ENCODE results near the gene SERPINB5. TPM values are rescaled to one million over a fixed set of nuclear protein-coding genes. Genes with fewer than 3 reads are reported as not detected.

Gene SERPINB5
- total RNA-seq, 2 donors from 2014 or later = not detected

DNA sequence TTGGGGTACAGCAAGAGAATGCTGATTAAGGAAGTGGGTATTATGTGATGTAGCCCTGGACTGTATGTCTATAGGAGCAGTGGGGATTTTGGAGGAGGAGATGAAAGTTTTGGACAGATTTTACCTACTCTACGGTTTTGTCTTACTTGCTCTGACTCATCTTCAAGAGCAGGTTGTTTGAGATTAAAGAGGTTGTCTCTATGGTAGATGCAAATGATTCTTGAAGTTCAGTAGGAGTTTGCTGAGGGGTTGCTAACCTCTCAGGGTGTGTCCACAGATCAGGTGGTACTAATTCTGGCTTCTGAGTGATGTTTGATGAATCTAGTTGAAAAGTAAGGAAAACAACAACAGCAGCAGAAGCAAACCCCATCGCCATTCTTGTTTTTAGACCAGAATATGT, 55.7 kb downstream of the SERPINB5 start:
- Histone ChIP-seq H3K27me3 (no peaks in the 10 kb centered on the region), H3K4me3 (no peak overlapping the region), H3K36me3 (no peaks in the 10 kb centered on the region), H3K9me3 (no peaks in the 10 kb centered on the region), H3K27ac (no peak overlapping the region), H3K4me1 (no peaks in the 10 kb centered on the region)
- TF ChIP-seq, protein P1, sequence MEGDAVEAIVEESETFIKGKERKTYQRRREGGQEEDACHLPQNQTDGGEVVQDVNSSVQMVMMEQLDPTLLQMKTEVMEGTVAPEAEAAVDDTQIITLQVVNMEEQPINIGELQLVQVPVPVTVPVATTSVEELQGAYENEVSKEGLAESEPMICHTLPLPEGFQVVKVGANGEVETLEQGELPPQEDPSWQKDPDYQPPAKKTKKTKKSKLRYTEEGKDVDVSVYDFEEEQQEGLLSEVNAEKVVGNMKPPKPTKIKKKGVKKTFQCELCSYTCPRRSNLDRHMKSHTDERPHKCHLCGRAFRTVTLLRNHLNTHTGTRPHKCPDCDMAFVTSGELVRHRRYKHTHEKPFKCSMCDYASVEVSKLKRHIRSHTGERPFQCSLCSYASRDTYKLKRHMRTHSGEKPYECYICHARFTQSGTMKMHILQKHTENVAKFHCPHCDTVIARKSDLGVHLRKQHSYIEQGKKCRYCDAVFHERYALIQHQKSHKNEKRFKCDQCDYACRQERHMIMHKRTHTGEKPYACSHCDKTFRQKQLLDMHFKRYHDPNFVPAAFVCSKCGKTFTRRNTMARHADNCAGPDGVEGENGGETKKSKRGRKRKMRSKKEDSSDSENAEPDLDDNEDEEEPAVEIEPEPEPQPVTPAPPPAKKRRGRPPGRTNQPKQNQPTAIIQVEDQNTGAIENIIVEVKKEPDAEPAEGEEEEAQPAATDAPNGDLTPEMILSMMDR (IDR thresholded peaks at IDR 0.05) = no peak
- DNase-seq (ENCODE audit: low spot score) = no peak

DNA sequence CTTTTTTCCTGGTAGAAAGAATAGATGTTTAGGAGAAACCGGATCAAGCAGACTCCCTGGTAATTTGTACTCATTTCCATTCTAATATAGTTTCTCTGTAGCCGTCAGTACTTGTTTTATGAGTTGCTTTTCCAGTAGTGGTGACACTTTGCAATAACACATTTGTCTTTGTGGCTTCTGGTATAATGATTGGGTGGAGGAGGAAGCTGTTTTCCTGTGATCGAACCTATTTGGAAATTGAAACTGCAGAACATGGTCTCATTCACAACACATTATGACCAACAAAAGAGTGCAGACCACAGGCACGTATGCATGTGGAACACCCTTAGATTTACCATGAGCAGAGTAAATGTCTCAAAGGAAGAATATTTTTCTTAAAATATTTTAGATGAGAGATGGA, 57.9 kb downstream of the SERPINB5 start:
- no peak overlapping the region for H3K27ac ChIP-seq
- no peak for DNase-seq (ENCODE audit: low spot score)
- H3K4me1 ChIP-seq = no peaks in the 10 kb centered on the region
- no peaks in the 10 kb centered on the region for H3K36me3 ChIP-seq
- H3K4me3 ChIP-seq = no peak overlapping the region
- TF ChIP-seq, protein P1 (IDR thresholded peaks at IDR 0.05) = no peak
- no peaks in the 10 kb centered on the region for H3K27me3 ChIP-seq
- H3K9me3 ChIP-seq = no peaks in the 10 kb centered on the region

DNA sequence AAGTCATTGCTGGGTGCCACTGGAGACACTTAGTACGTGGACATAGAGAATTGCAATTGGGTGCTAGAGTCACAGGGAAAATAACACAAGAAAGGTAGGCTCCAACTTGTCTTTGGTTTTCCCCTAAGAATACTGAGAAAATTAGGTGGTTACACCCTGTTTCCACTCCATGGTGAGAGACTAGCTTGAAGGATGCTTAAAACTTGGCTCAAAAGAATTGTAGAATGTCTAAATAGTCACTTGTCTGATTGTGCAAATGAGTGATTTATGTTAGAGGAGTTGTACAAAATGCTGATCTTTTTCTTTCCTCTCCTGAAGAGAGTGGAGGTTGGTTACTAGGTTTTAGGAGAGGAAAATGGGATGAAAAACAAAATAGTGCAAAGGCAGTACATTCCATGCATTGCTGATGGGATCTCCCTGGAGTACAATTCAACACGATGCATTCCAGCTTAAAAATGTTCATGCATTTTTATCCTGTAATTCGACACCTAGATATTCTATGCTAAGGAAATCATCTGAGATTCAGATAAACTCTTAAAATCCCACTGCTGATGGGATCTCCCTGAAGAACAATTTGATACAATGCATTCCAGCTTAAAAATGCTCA, 63.2 kb downstream of the SERPINB5 start:
- TF ChIP-seq, protein P1 (IDR thresholded peaks at IDR 0.05) = no peak
- Histone ChIP-seq H3K4me1 (no peaks in the 10 kb centered on the region), H3K27me3 (no peaks in the 10 kb centered on the region), H3K4me3 (no peak overlapping the region), H3K9me3 (no peaks in the 10 kb centered on the region), H3K27ac (no peak overlapping the region), H3K36me3 (no peaks in the 10 kb centered on the region)
- no peak for DNase-seq (ENCODE audit: low spot score)

DNA sequence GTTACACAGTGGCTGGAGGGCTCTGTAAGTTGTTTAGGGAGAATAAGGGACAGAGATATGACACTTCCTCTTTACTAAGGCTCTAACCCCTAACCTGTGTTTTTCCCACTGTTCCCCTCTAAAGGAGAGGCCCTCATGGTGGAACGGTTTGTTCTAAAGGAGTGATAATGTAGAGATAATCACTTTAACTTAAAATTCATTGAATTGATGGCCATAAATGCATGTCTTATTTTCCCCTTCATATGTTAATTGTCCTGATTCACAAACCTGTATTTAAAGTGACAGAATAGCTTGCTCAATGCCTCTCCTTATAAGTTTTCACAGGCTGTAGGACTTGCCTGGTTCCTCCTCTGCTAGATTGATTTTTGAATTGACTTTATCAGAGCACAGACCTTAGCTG, 65.3 kb downstream of the SERPINB5 start, which contains the start of gene SERPINB12:
Gene SERPINB12, plus strand, starts transcription at position 301 of the 400 bp plus-strand sequence. CDS start 13,791 bp downstream, outside the sequence.
- Histone ChIP-seq H3K27me3 (no peaks in the 10 kb centered on the region), H3K36me3 (no peaks in the 10 kb centered on the region), H3K27ac (no peak within 1 kb of the TSS), H3K4me3 (no peak within 1 kb of the TSS), H3K9me3 (no peaks in the 10 kb centered on the region), H3K4me1 (no peaks in the 10 kb centered on the region)
- DNase-seq (ENCODE audit: low spot score) = no peak
- TF ChIP-seq, protein P1 (IDR thresholded peaks at IDR 0.05) = no peak

DNA sequence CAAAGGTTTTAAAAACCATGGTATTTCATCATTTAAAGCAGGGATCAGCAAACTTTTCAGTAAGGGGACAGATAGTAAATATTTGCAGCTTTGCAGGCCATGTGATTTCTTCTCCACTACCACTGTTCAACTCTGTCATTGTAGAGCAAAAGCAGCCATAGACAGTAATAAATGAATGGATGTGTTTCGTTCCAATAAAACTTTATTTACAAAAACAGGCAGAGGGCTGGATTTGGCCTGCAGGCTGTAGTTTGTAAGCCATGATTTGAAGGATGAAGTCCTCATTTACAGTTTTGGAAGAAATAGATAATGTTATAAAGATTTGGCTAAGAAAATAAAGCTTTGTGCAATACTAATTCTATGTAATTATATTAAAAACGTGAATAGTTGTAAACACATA, 67.3 kb downstream of the SERPINB5 start:
- Histone ChIP-seq H3K9me3 (no peaks in the 10 kb centered on the region), H3K4me3 (no peak overlapping the region), H3K4me1 (no peaks in the 10 kb centered on the region), H3K36me3 (no peaks in the 10 kb centered on the region), H3K27me3 (no peaks in the 10 kb centered on the region), H3K27ac (no peak overlapping the region)
- TF ChIP-seq, protein P1 (IDR thresholded peaks at IDR 0.05) = no peak
- DNase-seq (ENCODE audit: low spot score) = no peak

DNA sequence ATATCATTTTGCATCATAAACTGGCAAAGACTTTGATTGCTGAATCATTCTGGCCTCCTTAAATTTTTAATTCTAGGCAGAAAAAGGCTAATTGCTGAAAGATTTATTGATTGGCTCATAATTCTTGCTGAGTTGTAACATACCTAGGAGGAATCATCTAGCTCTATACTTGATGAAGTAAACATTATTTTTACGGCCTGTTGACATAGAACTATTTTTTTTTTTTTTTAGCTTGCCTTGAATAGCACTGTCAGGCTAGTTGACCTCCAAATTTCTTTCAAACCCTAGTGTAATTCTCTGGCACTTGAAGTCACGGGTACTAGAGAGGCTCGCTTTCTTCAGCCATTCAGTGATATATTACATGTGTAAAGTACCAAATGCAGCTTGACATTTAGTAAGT, 68.2 kb downstream of the SERPINB5 start:
- Histone ChIP-seq H3K27ac (no peak overlapping the region), H3K36me3 (no peaks in the 10 kb centered on the region), H3K4me3 (no peak overlapping the region), H3K27me3 (no peaks in the 10 kb centered on the region), H3K4me1 (no peaks in the 10 kb centered on the region), H3K9me3 (no peaks in the 10 kb centered on the region)
- TF ChIP-seq, protein P1 (IDR thresholded peaks at IDR 0.05) = no peak
- no peak for DNase-seq (ENCODE audit: low spot score)

All from right atrium auricular region (tissue), 2 donors.